ENCODE data around the gene APOF. TPM values are rescaled to one million over a fixed set of nuclear protein-coding genes. Genes with fewer than 3 reads are reported as not detected.
A peak's percentile ranks its signal among the peaks of the same experiment; 100 is the strongest.

Gene APOF
- total RNA-seq, 1 donor from 2014 or later, result not detected

DNA sequence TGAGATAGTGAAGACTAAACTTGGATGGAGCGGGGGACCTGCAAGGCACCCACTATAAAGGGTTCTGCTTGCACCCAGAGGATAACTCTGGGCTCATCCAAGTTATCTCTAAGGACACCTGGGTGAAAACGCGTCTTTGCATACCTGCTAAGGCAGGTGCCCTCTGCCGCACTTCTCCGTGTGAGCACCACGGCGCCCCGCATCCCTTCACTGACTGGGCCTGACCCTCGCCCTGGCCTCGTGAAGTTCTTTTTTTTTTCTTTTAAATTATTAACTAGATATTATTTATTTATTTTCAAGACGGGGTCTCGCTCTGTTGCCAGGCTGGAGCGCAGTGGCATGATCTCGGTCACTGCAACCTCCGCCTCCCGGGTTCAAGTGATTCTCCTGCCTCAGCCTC is 20.0 kb upstream of the APOF start:
- FAIRE-seq (no peak), DNase-seq (ENCODE audit: low read depth) (no peak)
- Histone ChIP-seq H3K27me3 (ENCODE audit: control insufficient read depth, insufficient read depth, low read length) (no peaks in the 10 kb centered on the region), H3K4me3 (ENCODE audit: low read depth, low read length) (no peak overlapping the region), H3K36me3 (ENCODE audit: control insufficient read depth, insufficient read depth, low read length) (no peaks in the 10 kb centered on the region)
- TF ChIP-seq, protein P1, sequence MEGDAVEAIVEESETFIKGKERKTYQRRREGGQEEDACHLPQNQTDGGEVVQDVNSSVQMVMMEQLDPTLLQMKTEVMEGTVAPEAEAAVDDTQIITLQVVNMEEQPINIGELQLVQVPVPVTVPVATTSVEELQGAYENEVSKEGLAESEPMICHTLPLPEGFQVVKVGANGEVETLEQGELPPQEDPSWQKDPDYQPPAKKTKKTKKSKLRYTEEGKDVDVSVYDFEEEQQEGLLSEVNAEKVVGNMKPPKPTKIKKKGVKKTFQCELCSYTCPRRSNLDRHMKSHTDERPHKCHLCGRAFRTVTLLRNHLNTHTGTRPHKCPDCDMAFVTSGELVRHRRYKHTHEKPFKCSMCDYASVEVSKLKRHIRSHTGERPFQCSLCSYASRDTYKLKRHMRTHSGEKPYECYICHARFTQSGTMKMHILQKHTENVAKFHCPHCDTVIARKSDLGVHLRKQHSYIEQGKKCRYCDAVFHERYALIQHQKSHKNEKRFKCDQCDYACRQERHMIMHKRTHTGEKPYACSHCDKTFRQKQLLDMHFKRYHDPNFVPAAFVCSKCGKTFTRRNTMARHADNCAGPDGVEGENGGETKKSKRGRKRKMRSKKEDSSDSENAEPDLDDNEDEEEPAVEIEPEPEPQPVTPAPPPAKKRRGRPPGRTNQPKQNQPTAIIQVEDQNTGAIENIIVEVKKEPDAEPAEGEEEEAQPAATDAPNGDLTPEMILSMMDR (IDR thresholded peaks at IDR 0.05; ENCODE audit: insufficient read depth, low read length, severe bottlenecking), result no peak

DNA sequence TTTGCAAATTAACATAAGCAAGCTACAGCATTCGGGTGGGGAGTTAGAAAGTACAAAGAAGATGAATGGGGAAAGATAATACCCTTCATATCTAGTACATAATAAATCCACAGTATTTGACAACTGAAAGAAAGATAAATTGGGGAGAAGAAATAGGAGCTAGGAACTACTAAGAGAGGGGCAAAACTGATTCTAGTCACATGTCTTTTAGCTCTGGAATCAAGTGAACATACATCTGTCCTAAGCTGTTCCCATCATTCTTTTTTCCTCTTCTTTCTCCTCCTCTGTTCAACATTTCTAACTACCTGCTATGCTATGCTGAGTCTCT is 15.3 kb upstream of the APOF start:
- Histone ChIP-seq H3K36me3 (ENCODE audit: control insufficient read depth, insufficient read depth, low read length) (no peaks in the 10 kb centered on the region), H3K27me3 (ENCODE audit: control insufficient read depth, insufficient read depth, low read length) (no peaks in the 10 kb centered on the region), H3K4me3 (ENCODE audit: low read depth, low read length) (no peak overlapping the region)
- TF ChIP-seq, protein P1 (IDR thresholded peaks at IDR 0.05; ENCODE audit: insufficient read depth, low read length, severe bottlenecking), result no peak
- no peak for DNase-seq (ENCODE audit: low read depth)
- FAIRE-seq, result no peak

DNA sequence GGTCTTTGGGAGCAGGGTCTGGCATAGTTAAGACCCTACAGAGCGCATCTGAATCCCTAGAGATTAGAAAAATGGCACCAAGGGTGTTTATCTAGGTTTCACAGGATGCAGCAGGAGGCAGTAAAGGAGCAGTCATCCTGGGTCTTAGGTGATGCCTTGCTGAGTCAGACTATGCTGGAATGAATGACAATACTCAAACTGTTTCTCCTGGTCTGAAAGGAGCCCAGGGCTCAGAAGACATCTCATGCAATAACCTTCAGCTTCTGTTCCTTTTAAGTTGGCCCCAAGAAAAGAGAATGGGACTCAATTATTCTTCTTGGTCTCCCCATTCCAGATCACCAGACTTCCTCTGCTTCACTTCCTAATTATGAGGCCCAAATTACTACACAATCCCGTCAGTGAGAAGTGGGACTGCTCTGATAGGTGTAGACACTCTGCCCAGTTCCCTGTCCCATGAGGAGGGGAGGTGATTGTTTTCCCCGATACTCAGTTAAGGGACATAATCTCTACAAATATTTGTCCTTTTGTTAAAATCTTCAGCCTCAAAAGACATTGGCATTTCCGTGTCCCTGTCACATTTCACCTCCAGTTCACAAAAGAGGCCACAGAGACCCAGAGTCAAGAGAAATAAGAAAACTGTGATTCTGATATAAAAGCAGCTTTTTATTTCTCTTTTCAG is 14.8 kb upstream of the APOF start:
- FAIRE-seq (no peak), DNase-seq (ENCODE audit: low read depth) (peak; percentile 76)
- TF ChIP-seq, protein P1 (IDR thresholded peaks at IDR 0.05; ENCODE audit: insufficient read depth, low read length, severe bottlenecking), result peak; percentile 37
- H3K36me3 ChIP-seq (ENCODE audit: control insufficient read depth, insufficient read depth, low read length), result no peaks in the 10 kb centered on the region
- H3K4me3 ChIP-seq (ENCODE audit: low read depth, low read length), result no peak overlapping the region
- H3K27me3 ChIP-seq (ENCODE audit: control insufficient read depth, insufficient read depth, low read length), result no peaks in the 10 kb centered on the region

DNA sequence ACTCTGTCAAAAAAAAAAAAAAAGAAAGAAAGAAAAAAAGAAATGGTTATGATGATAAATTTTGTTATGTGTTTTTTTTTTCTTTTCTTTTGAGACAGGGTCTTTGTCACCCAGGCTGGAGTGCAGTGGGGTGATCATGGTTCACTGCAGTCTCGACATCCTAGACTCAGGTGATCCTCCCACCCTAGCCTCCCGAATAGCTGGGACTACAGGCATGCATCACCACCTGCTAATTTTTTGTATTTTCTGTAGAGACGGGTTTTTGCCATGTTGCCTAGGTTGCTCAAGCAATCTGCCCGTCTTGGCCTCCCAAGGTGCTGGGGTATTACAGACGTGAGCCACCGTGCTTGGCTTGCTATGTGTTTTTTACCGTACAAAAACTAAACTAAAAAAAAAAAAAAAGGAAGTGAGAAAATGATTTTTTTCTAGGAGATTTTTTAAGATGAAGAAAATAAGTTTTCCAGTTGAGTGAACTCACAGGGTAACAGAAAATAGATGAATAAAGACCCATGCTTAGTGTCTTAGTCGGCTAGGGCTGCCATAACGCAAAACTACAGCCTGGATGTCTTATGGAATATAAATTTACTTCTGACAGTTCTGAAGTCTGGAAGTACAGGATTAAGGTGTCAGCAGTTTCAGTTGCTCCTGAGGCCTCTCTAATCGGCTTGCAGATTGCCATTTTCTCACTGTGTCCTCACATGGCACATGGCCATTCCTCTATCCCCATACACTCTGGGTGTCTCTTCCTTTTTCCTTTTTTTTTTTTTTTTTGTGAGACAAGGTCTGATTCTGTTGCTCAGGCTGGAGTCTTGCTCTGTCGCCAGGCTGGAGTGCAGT is 13.2 kb upstream of the APOF start:
- H3K4me3 ChIP-seq (ENCODE audit: low read depth, low read length), result no peak overlapping the region
- no peak for DNase-seq (ENCODE audit: low read depth)
- FAIRE-seq, result no peak
- TF ChIP-seq, protein P1 (IDR thresholded peaks at IDR 0.05; ENCODE audit: insufficient read depth, low read length, severe bottlenecking), result no peak
- H3K27me3 ChIP-seq (ENCODE audit: control insufficient read depth, insufficient read depth, low read length), result no peaks in the 10 kb centered on the region
- no peaks in the 10 kb centered on the region for H3K36me3 ChIP-seq (ENCODE audit: control insufficient read depth, insufficient read depth, low read length)

DNA sequence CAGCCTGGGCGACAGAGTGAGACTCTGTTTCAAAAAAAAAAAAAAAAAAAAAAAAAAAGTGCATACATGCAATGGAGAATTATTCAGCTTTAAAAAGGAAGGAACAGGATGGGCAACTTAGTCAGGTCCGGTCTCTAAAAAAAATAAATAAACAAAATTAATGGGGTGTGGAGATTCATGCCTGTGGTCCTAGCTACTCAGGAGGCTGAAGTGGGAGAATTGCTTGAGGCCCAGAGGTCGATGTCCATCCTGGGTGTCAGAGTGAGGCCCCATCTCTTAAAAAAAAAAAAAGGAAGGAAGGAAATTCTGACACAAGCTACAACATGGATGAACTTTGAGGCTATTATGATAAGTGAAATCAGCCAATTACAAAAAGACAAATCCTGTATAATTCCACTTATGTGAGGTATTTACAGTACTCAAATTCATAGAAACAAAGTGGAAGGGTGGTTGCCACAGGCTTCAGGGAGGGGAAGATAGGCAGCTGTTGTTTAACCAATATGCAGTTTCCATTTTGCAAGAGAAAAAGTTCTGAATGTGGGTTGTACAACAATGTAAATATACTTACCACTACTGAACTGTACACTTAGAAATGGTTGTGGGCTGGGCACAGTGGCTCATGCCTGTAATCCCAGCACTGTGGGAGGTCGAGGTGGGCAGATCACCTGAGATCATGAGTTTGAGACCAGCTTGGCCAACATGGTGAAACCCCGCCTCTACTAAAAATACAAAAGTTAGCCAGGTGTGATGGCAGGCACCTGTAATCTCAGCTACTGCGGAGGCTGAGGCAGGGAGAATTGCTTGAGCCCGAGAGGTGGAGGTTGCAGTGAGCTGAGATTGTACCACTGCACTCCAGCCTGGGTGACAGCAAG is 12.3 kb upstream of the APOF start:
- Histone ChIP-seq H3K36me3 (ENCODE audit: control insufficient read depth, insufficient read depth, low read length) (no peaks in the 10 kb centered on the region), H3K4me3 (ENCODE audit: low read depth, low read length) (no peak overlapping the region), H3K27me3 (ENCODE audit: control insufficient read depth, insufficient read depth, low read length) (no peaks in the 10 kb centered on the region)
- FAIRE-seq (no peak), DNase-seq (ENCODE audit: low read depth) (no peak)
- TF ChIP-seq, protein P1 (IDR thresholded peaks at IDR 0.05; ENCODE audit: insufficient read depth, low read length, severe bottlenecking), result no peak
